Transverse colon (tissue), 4 donors: ENCODE data around the gene VENTX. TPM values are rescaled to one million over a fixed set of nuclear protein-coding genes. Genes with fewer than 3 reads are reported as not detected.

Source experiments
- DNase-seq: peaks from one replicate; pipeline ENCODE4 v3.0.0-alpha.2; 2019
- H3K27ac ChIP-seq, 4 donors: fragments of 200-600 bp; sonication (generic); 2 replicates each; pipeline ENCODE4 v1.5.1; 2016 to 2018; ENCODE audit warnings: inconsistent platforms in 4 of 4
- H3K27me3 ChIP-seq: fragments of 200-600 bp; sonication (generic); 2 replicates; pipeline ENCODE4 v1.5.1; 2017; ENCODE audit warnings: inconsistent platforms
- H3K36me3 ChIP-seq, 4 donors: fragments of 200-600 bp; sonication (generic); 2 replicates each; pipeline ENCODE4 v1.5.1; 2017 to 2019; ENCODE audit warnings: inconsistent platforms in 4 of 4
- H3K4me1 ChIP-seq, 4 donors: fragments of 200-600 bp; sonication (generic); 2 replicates each; pipeline ENCODE4 v1.5.1; 2017 to 2020; ENCODE audit warnings: inconsistent platforms in 4 of 4
- H3K4me3 ChIP-seq, 4 donors: fragments of 200-600 bp; sonication (generic); 1 replicate in 1 of 4; 2 replicates in 3 of 4; pipeline versions ENCODE4 v1.5.1 to v1.6.1; 2017 to 2019; ENCODE audit warnings: inconsistent platforms in 4 of 4
- H3K9me3 ChIP-seq, 2 donors: fragments of 200-600 bp; sonication (generic); 2 replicates each; pipeline ENCODE4 v1.5.1; 2017 to 2019; ENCODE audit warnings: inconsistent platforms in 2 of 2
- EP300 ChIP-seq: sonication (generic); formaldehyde crosslinking; IDR thresholded peaks from one replicate; pipeline ENCODE4 v1.6.1; 2017; ENCODE audit warnings: antibody characterized with exemption, low read depth
- POLR2A ChIP-seq: fragments of 450-650 bp; IDR thresholded peaks from one replicate; pipeline ENCODE4 v1.6.1; 2016; ENCODE audit warnings: antibody characterized with exemption, mild to moderate bottlenecking, moderate library complexity
- POLR2AphosphoS5 ChIP-seq, 3 donors: sonication (generic); formaldehyde crosslinking; IDR thresholded peaks; one replicate each; pipeline ENCODE4 v1.6.1; 2016; ENCODE audit warnings: antibody characterized with exemption in 3 of 3
- WGBS, 2 donors: methylation state at CpG; one replicate each; pipeline ENCODE4 v1.1.5; 2018; ENCODE audit warnings: low coverage in 1 of 2; 5-methylcytosine and 5-hydroxymethylcytosine counted together
- in situ Hi-C, 4 donors: fragments of 200-750 bp; cut with MboI; loops; one replicate each; pipeline versions ENCODE4 v1.15.0 to v1.15.1; 2017; ENCODE audit warnings: low sequenced_read_pairs in 3 of 4, low pct_ligation_motif_present in 1 of 4, low pct_unique_long_range_greater_than_20kb in 1 of 4
- intact Hi-C: fragments of 100-400 bp; cut with DNase I; formaldehyde crosslinking; loops from one replicate; pipeline ENCODE4 v1.15.1; 2023; ENCODE audit warnings: low total_unique reads
- total RNA-seq, 4 donors: library from RNA; depleted of rRNA; stranded (reverse); fragments of >200 nt; gene quantifications; one replicate each; pipeline ENCODE4 v1.1.0, GENCODE V29; 2016
- TF ChIP-seq, protein P1 (sequence below), 5 experiments: fragments of 200-600 bp in 3 of 5; fragments of 450-650 bp in 2 of 5; sonication (generic) in 3 of 5; IDR thresholded peaks; 1 replicate in 2 of 5; 2 replicates in 3 of 5; pipeline ENCODE4 v1.5.1; 2016 to 2017; ENCODE audit warnings: antibody characterized with exemption in 5 of 5, inconsistent platforms in 3 of 5, mild to moderate bottlenecking in 2 of 5, moderate library complexity in 1 of 5

Gene VENTX
- total RNA-seq, 4 donors from 2014 or later = 0.27 to 0.48 TPM; not detected in 2

DNA sequence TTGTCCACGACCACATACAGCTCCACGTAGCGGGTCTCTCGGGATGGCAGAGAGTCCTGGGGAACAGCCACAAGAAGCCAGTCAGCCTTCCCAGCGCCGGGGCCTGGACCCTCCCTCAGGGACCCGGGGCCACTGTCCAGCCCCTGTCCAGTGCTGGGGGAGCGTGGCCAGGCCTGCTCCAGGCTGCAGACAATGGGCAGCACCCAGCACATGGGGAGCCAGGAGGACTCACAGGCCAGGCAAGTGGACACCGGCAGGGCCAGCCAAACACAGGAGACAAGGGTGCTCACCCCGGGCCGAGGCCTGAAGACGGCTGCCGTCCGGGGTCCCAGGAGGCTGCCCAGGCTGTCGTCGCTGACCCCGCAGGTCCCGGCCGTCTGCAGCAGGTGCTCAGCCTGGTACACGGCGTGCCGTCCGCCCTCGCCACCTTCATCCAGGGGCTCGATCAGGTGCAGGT is 35.3 kb downstream of the VENTX start:
- in situ Hi-C loops = no loop called here
- 90% methylated on average over 23 of the region's 25 CpGs; no CpG with 5 or more reads in 1 of the 2 donors for WGBS, 2 donors
- intact Hi-C loops = no loop called here
- DNase-seq = no peak
- TF ChIP-seq, protein P1, sequence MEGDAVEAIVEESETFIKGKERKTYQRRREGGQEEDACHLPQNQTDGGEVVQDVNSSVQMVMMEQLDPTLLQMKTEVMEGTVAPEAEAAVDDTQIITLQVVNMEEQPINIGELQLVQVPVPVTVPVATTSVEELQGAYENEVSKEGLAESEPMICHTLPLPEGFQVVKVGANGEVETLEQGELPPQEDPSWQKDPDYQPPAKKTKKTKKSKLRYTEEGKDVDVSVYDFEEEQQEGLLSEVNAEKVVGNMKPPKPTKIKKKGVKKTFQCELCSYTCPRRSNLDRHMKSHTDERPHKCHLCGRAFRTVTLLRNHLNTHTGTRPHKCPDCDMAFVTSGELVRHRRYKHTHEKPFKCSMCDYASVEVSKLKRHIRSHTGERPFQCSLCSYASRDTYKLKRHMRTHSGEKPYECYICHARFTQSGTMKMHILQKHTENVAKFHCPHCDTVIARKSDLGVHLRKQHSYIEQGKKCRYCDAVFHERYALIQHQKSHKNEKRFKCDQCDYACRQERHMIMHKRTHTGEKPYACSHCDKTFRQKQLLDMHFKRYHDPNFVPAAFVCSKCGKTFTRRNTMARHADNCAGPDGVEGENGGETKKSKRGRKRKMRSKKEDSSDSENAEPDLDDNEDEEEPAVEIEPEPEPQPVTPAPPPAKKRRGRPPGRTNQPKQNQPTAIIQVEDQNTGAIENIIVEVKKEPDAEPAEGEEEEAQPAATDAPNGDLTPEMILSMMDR (IDR thresholded peaks at IDR 0.05) = no peak
- TF ChIP-seq POLR2AphosphoS5 (IDR thresholded peaks at IDR 0.05) = no peak
- no peak for TF ChIP-seq POLR2A
- TF ChIP-seq EP300 = no peak
- Histone ChIP-seq H3K4me3 (no peak overlapping the region), H3K27me3 (peaks cover 29% of the 10 kb centered on the region), H3K27ac (no peak overlapping the region), H3K9me3 (no peaks in the 10 kb centered on the region), H3K36me3 (no peaks in the 10 kb centered on the region), H3K4me1 (peaks cover 0 to 21% (median 10%) of the 10 kb centered on the region in 4 donors)

DNA sequence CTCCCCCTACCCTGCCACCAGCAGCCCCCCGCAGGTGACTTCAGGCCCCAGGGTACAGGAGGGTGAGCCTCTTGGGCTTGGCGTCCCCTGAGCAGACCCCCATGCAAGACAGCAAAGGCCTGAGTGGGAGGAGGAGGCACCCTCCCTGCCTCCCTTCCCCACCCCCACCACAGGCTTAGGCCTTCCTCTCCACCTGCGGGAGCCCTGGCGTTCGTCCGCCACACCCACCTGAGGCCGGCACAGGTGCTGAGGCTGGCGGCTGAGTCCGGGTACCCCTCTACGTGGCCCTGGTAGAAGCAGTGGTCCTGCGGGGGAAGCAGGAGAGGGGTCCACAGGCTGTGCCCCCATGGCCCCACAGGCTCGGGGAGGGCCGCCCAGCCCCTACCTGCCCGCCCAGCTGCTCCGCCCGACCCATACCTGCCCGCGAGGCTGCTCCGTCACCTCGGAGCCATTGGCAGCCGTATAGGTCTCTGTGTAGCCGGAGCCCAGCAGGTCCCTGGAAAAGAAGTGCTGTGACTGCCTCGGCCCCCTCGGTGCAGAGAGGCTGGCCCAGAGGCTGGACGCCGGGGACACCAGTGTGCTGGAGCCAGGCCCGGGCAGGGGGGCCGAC is 36.0 kb downstream of the VENTX start:
- Histone ChIP-seq H3K9me3 (no peaks in the 10 kb centered on the region), H3K36me3 (no peaks in the 10 kb centered on the region), H3K4me3 (no peak overlapping the region), H3K4me1 (peaks cover 0 to 21% (median 15%) of the 10 kb centered on the region in 4 donors), H3K27ac (no peak overlapping the region), H3K27me3 (peaks cover 29% of the 10 kb centered on the region)
- TF ChIP-seq EP300 = no peak
- no peak for TF ChIP-seq POLR2AphosphoS5 (IDR thresholded peaks at IDR 0.05)
- TF ChIP-seq, protein P1 (IDR thresholded peaks at IDR 0.05) = no peak
- no peak for TF ChIP-seq POLR2A
- intact Hi-C loops (no loop called here), in situ Hi-C loops (no loop called here)
- 48% methylated on average over 17 of the region's 28 CpGs; no CpG with 5 or more reads in 1 of the 2 donors for WGBS, 2 donors
- DNase-seq = no peak

- in situ Hi-C loops = no loop called here
Measured at GRCh38 chr10:133274751-133275683, 37.4 kb downstream of the VENTX start.

More at GRCh38 chr10:133274751-133275683, 37.4 kb downstream of the VENTX start:
- intact Hi-C loops = no loop called here
- Histone ChIP-seq H3K4me1 (peaks cover 0 to 21% (median 15%) of the 10 kb centered on the region in 4 donors), H3K27me3 (peaks cover 29% of the 10 kb centered on the region), H3K4me3 (peak overlapping the region in 2 of 4 donors; percentile 25 to 39), H3K27ac (peak overlapping the region in 3 of 4 donors; percentile 37 to 49 (median 49)), H3K9me3 (no peaks in the 10 kb centered on the region), H3K36me3 (peaks cover 0 to 2% (median under 1%) of the 10 kb centered on the region in 4 donors)
- no peak for TF ChIP-seq POLR2AphosphoS5 (IDR thresholded peaks at IDR 0.05)
- TF ChIP-seq, protein P1 (IDR thresholded peaks at IDR 0.05) = no peak
- TF ChIP-seq POLR2A = no peak
- TF ChIP-seq EP300 = no peak
- DNase-seq = peak; percentile 66
- 28% methylated on average over 15 of the region's 26 CpGs; no CpG with 5 or more reads in 1 of the 2 donors for WGBS, 2 donors
